ENCODE data around the gene SYT15.
"Not testable (repeated sequence)": the region's sequence is repeated elsewhere in the genome, so short reads cannot be mapped to it uniquely, and the experiment has no call there.

DNA sequence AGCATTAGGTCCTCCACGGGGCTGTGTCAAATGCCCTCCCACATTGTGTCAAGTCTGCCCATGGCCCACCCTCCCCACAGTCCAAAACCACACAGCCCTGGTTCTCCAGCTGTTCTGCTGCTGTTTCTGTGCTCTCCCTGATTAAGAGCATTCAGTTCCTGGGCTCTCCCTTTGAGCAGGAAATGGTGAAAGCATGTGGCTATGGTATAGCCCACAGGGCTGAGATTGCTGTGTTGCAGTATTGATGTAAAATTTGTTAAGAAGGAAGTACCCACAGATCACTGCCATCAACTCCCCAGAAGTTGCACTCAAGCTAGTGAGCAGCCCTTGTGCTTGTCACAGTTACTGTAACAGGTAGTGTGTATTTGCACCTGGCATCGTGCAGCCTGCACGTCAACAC lies 9.3 kb downstream of the SYT15 start:
- TF ChIP-seq, protein P1, sequence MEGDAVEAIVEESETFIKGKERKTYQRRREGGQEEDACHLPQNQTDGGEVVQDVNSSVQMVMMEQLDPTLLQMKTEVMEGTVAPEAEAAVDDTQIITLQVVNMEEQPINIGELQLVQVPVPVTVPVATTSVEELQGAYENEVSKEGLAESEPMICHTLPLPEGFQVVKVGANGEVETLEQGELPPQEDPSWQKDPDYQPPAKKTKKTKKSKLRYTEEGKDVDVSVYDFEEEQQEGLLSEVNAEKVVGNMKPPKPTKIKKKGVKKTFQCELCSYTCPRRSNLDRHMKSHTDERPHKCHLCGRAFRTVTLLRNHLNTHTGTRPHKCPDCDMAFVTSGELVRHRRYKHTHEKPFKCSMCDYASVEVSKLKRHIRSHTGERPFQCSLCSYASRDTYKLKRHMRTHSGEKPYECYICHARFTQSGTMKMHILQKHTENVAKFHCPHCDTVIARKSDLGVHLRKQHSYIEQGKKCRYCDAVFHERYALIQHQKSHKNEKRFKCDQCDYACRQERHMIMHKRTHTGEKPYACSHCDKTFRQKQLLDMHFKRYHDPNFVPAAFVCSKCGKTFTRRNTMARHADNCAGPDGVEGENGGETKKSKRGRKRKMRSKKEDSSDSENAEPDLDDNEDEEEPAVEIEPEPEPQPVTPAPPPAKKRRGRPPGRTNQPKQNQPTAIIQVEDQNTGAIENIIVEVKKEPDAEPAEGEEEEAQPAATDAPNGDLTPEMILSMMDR (IDR thresholded peaks at IDR 0.05): not testable (repeated sequence)
- not testable (repeated sequence) for TF ChIP-seq POLR2A (IDR thresholded peaks at IDR 0.05)

Data from tibial nerve (tissue), 3 donors.